UCSD-AML1 (cell line): Measurements from ENCODE around the gene KCNH6.
A peak's percentile ranks its signal among the peaks of the same experiment; 100 is the strongest.

Experiments
- DNase-seq: peaks from one replicate; lab custom pipeline; 2025; ENCODE audit not compliant: unreplicated experiment; lab: John Stamatoyannopoulos, UW

The KCNH6 gene

GRCh38 chr17:63523253-63523855 lies at the start of gene KCNH6:
Gene KCNH6, plus strand, starts transcription at chr17:63523358. Its CDS starts 56 bp downstream, at chr17:63523414.
- DNase-seq, result no peak

- DNase-seq, result no peak
Measured at GRCh38 chr17:63474174-63474573, 49.0 kb upstream of the KCNH6 start.

- no peak for DNase-seq
Measured at GRCh38 chr17:63474586-63475460, 48.3 kb upstream of the KCNH6 start.

- peak; percentile 46 for DNase-seq
Measured at GRCh38 chr17:63475491-63476412, 47.4 kb upstream of the KCNH6 start.

GRCh38 chr17:63476459-63476853 lies 46.7 kb upstream of the KCNH6 start:
- DNase-seq, result peak; percentile 69

GRCh38 chr17:63476854-63477479 lies 46.2 kb upstream of the KCNH6 start, which contains the start of gene ACE:
Gene ACE, plus strand, starts transcription at chr17:63477061. Its CDS starts 34 bp downstream, at chr17:63477095.
- peak; percentile 75 for DNase-seq

- peak; percentile 66 for DNase-seq
Measured at GRCh38 chr17:63477480-63478440, 45.4 kb upstream of the KCNH6 start.

- DNase-seq, result peak; percentile 83
Measured at GRCh38 chr17:63478814-63479494, 44.2 kb upstream of the KCNH6 start.

- no peak for DNase-seq
Measured at GRCh38 chr17:63479495-63480184, 43.5 kb upstream of the KCNH6 start.

GRCh38 chr17:63480192-63480784 lies 42.9 kb upstream of the KCNH6 start:
- no peak for DNase-seq

GRCh38 chr17:63480826-63481487 lies 42.2 kb upstream of the KCNH6 start:
- DNase-seq, result no peak

GRCh38 chr17:63481488-63481870 lies 41.7 kb upstream of the KCNH6 start:
- no peak for DNase-seq

GRCh38 chr17:63482509-63482908 lies 40.6 kb upstream of the KCNH6 start:
- no peak for DNase-seq

GRCh38 chr17:63483038-63483437 lies 40.1 kb upstream of the KCNH6 start:
- DNase-seq, result no peak

- DNase-seq, result no peak
Measured at GRCh38 chr17:63483655-63484575, 39.2 kb upstream of the KCNH6 start.

- DNase-seq, result no peak
Measured at GRCh38 chr17:63486317-63487013, 36.7 kb upstream of the KCNH6 start.
